HepG2 (cell line): ENCODE data around the gene TRANK1. TPM values are rescaled to one million over a fixed set of nuclear protein-coding genes. Genes with fewer than 3 reads are reported as not detected.

Source experiments
- ATAC-seq: fragments of 200-7000 bp; cut with Tn5 transposase; 3 replicates; pipeline ENCODE4 v1.9.1; 2020; ENCODE audit warnings: mild to moderate bottlenecking, moderate library complexity
- BruUV-seq: library from RNA; stranded (reverse); fragments of 400-500 nt; replicated peaks from 2 replicates; lab custom pipeline; 2021; lab: Mats Ljungman, UMichigan
- CTCF ChIA-PET: fragments of 300-600 bp; formaldehyde crosslinking; extraction: SDS; loops from one replicate; lab custom pipeline; 2021; ENCODE audit warnings: low total read pairs, inconsistent platforms, low intra/inter-chr PET ratio; lab: Yijun Ruan, JAX
- POLR2A ChIA-PET: fragments of 350-600 bp; sonication (Branson Sonifier 250); formaldehyde crosslinking; loops from one replicate; lab custom pipeline; 2020; ENCODE audit warnings: antibody characterized with exemption, inconsistent platforms; lab: Yijun Ruan, JAX
- DNase-seq: peaks from one replicate; pipeline ENCODE4 v3.0.0-alpha.2; 2015; ENCODE audit warnings: low spot score
- FAIRE-seq: peaks from 3 replicates; lab custom pipeline; 2011; peaks lifted over from hg19 to GRCh38; lab: Jason Lieb, UNC
- H2AFZ ChIP-seq: one replicate; pipeline ENCODE4 v1.6.1; 2011; ENCODE audit warnings: low read length, inconsistent platforms
- H3K27ac ChIP-seq: fragments of 300-600 bp; 3 replicates; pipeline ENCODE4 v1.8.0; 2011; ENCODE audit warnings: mixed run types, mild to moderate bottlenecking, mixed read lengths, low read length, inconsistent platforms; ENCODE audit not compliant: insufficient read depth; ENCODE audit errors: extremely low read length
- H3K27me3 ChIP-seq, 2 experiments: fragments of 200-600 bp in 1 of 2; 2 replicates in 1 of 2; 3 replicates in 1 of 2; pipeline versions ENCODE4 v1.6.0 to v1.8.0; 2011; ENCODE audit warnings: low read length in 2 of 2, mild to moderate bottlenecking in 2 of 2, moderate library complexity in 2 of 2, inconsistent platforms in 1 of 2; ENCODE audit not compliant: insufficient read depth in 2 of 2, control insufficient read depth in 1 of 2
- H3K36me3 ChIP-seq, 2 experiments: fragments of 200-600 bp in 1 of 2; replicated peaks in 1 of 2; 2 replicates in 1 of 2; 3 replicates in 1 of 2; pipeline versions ENCODE4 v1.5.1 to v1.8.0; 2011; ENCODE audit warnings: low read length in 2 of 2, inconsistent platforms in 1 of 2; ENCODE audit not compliant: insufficient read depth in 2 of 2, control insufficient read depth in 1 of 2
- H3K4me1 ChIP-seq: 2 replicates; pipeline ENCODE4 v1.5.1; 2012; ENCODE audit warnings: low read length, inconsistent platforms; ENCODE audit not compliant: insufficient read depth
- H3K4me2 ChIP-seq: 2 replicates; pipeline ENCODE4 v1.6.0; 2011; ENCODE audit warnings: low read depth, low read length, inconsistent platforms
- H3K4me3 ChIP-seq, 3 experiments: fragments of 200-600 bp in 1 of 3; sonication (generic), shearing (Covaris generic) in 1 of 3; replicated peaks in 1 of 3; 2 replicates each; pipeline ENCODE4 v1.5.1; 2011 to 2016; ENCODE audit warnings: low read length in 3 of 3, inconsistent platforms in 2 of 3, low read depth in 2 of 3, mild to moderate bottlenecking in 2 of 3, control low read depth in 1 of 3, mixed read lengths in 1 of 3; ENCODE audit not compliant: insufficient read depth in 1 of 3
- H3K79me2 ChIP-seq: one replicate; pipeline ENCODE4 v1.6.1; 2011; ENCODE audit warnings: low read length, inconsistent platforms; ENCODE audit not compliant: insufficient read depth
- H3K9ac ChIP-seq: 2 replicates; pipeline ENCODE4 v1.6.0; 2011; ENCODE audit warnings: mild to moderate bottlenecking, low read depth, low read length, inconsistent platforms; ENCODE audit not compliant: insufficient read depth
- H3K9me3 ChIP-seq: 2 replicates; pipeline ENCODE4 v1.5.1; 2012; ENCODE audit warnings: mild to moderate bottlenecking, low read length
- H4K20me1 ChIP-seq: 2 replicates; pipeline ENCODE4 v1.6.0; 2011; ENCODE audit warnings: inconsistent platforms, mild to moderate bottlenecking, low read length, moderate library complexity; ENCODE audit not compliant: insufficient read depth
- DMAP1 ChIP-seq: IDR thresholded peaks from 2 replicates; pipeline ENCODE4 v1.6.1; 2016
- FOXO1 ChIP-seq: sonication (generic); formaldehyde crosslinking; IDR thresholded peaks from 2 replicates; pipeline ENCODE4 v1.4.0; 2020; ENCODE audit warnings: missing genetic modification reagents
- GFI1 ChIP-seq: sonication (generic); formaldehyde crosslinking; IDR thresholded peaks from 2 replicates; pipeline ENCODE4 v1.5.0; 2020; ENCODE audit warnings: missing genetic modification reagents, mild to moderate bottlenecking, borderline replicate concordance
- GRHL1 ChIP-seq: sonication (generic); formaldehyde crosslinking; conservative IDR thresholded peaks from 2 replicates; pipeline ENCODE4 v1.8.0; 2022; ENCODE audit warnings: missing genetic modification reagents
- PAF1 ChIP-seq: IDR thresholded peaks from 2 replicates; pipeline ENCODE4 v1.6.1; 2016; ENCODE audit warnings: missing genetic modification reagents, missing compliant biosample characterization
- PCBP1 ChIP-seq: fragments of 200-400 bp; formaldehyde crosslinking; IDR thresholded peaks from 2 replicates; pipeline ENCODE4 v1.6.1; 2017; ENCODE audit warnings: mild to moderate bottlenecking, low read depth, low read length, borderline replicate concordance
- RFX1 ChIP-seq: fragments of 450-650 bp; IDR thresholded peaks from 2 replicates; pipeline ENCODE4 v1.6.1; 2017
- ZZZ3 ChIP-seq: sonication (generic); formaldehyde crosslinking; IDR thresholded peaks from 2 replicates; pipeline ENCODE4 v1.4.0; 2020; ENCODE audit warnings: missing genetic modification reagents, mild to moderate bottlenecking, borderline replicate concordance
- WGBS: methylation state at CpG from one replicate; pipeline ENCODE4 v1.1.6; 2017; ENCODE audit warnings: low lambda C conversion rate; 5-methylcytosine and 5-hydroxymethylcytosine counted together
- in situ Hi-C: cut with HindIII; loops from 2 replicates; pipeline ENCODE4 v1.10.0; 2017; ENCODE audit warnings: low pct_unique_long_range_greater_than_20kb; ENCODE audit not compliant: extremely low pct_ligation_motif_present
- intact Hi-C: fragments of 100-400 bp; cut with micrococcal nuclease; formaldehyde crosslinking; loops from one replicate; pipeline ENCODE4 v1.10.0; 2022; ENCODE audit not compliant: unreplicated experiment
- polyA plus RNA-seq, 8 experiments: library from polyadenylated mRNA; depleted of rRNA in 3 of 8; stranded (reverse) in 7 of 8; unstranded in 1 of 8; fragments of >200 nt; fragmentation: Illumina TruSeq in 4 of 8; extraction: Trizol in 4 of 8; gene quantifications; 2 replicates each; pipeline versions ENCODE4 v1.2.1 to v1.2.3, GENCODE V29; 2011 to 2016; ENCODE audit warnings: low read depth in 4 of 8, missing spikeins in 1 of 8, mixed read lengths in 1 of 8; ENCODE audit not compliant: insufficient read depth in 1 of 8
- total RNA-seq, 5 experiments: library from RNA; depleted of rRNA; stranded (reverse); fragments of >200 nt; fragmentation: Illumina TruSeq; extraction: Trizol; gene quantifications; 2 replicates each; pipeline ENCODE4 v1.2.3, GENCODE V29; 2016; ENCODE audit warnings: low read depth in 1 of 5
- TF ChIP-seq, protein P1 (sequence below): sonication (generic); formaldehyde crosslinking; IDR thresholded peaks from 2 replicates; pipeline ENCODE4 v1.4.0; 2020; ENCODE audit warnings: mild to moderate bottlenecking, missing genetic modification reagents

Gene TRANK1
- total and polyA plus RNA-seq, 2 of the 13 experiments (the other 11 are each of a cell fraction or from before 2014, with no cell fraction given), result 0.13 to 0.32 TPM

DNA sequence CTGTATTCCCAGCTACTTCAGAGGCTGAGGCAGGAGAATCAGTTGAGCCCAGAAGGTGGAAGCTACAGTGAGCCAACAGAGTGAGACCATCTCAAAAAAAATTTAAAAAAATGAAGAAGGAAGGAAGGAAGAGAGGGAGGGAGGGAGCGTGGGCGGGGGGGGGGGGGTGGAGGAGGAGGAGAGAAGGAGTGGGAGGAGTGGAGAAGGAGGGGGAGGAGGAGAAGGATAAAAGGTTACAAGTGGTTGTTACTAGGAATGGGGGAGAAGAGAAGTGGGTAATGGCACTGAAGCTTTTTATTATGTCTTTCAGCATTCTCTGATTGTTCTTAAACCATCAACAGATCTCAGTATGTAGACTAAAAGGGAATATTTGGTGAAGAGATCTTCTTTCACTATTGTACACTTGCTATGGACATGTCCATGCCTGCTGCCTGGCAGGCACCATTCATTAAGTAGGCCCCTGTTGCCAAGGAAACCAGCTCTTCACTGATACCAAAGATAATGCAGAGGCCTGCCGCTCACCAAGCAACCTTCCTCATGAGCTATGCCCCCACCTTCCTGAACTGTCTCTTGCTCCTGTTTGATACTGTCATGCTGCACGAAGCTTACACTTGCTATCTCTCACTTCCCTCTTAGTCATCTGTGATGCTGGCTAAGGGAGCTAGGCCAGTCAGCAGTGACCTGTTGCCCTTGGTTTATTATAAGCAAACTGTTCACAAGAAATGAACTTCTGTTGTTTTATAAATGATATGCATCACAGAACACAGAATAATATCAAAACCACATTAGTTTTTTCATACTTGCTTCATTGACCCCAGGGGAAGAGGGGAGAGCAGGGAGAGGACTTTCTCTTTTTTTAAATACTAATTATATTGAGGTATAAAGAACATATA is 24.9 kb upstream of the TRANK1 start:
- Histone ChIP-seq H2AFZ (no peak overlapping the region), H3K79me2 (no peaks in the 10 kb centered on the region), H3K4me3 (no peak overlapping the region), H3K27me3 (no peaks in the 10 kb centered on the region), H3K4me1 (peaks cover 37% of the 10 kb centered on the region), H3K9me3 (no peaks in the 10 kb centered on the region), H3K27ac (no peak overlapping the region), H3K4me2 (no peak overlapping the region), H3K36me3 (no peaks in the 10 kb centered on the region), H3K9ac (no peak overlapping the region), H4K20me1 (no peaks in the 10 kb centered on the region)
- FAIRE-seq (no peak), ATAC-seq (peak; percentile 93), DNase-seq (peak; percentile 73)
- ChIA-PET CTCF (no interaction called here), POLR2A (interaction anchor here (1.2 kb wide), 1 partner anchor 24 kb away, joined by 6 read pairs; the partner anchor contains the start of genes EPM2AIP1 and MLH1)
- intact Hi-C loops, result no loop called here
- in situ Hi-C loops, result loop anchor here (25.0 kb wide), 1 partner anchor 232 kb away; no protein-coding TSS in a partner anchor
- WGBS, result 53% methylated on average over 4 of the region's 4 CpGs
- no TSS peak for BruUV-seq
- TF ChIP-seq, protein P1, sequence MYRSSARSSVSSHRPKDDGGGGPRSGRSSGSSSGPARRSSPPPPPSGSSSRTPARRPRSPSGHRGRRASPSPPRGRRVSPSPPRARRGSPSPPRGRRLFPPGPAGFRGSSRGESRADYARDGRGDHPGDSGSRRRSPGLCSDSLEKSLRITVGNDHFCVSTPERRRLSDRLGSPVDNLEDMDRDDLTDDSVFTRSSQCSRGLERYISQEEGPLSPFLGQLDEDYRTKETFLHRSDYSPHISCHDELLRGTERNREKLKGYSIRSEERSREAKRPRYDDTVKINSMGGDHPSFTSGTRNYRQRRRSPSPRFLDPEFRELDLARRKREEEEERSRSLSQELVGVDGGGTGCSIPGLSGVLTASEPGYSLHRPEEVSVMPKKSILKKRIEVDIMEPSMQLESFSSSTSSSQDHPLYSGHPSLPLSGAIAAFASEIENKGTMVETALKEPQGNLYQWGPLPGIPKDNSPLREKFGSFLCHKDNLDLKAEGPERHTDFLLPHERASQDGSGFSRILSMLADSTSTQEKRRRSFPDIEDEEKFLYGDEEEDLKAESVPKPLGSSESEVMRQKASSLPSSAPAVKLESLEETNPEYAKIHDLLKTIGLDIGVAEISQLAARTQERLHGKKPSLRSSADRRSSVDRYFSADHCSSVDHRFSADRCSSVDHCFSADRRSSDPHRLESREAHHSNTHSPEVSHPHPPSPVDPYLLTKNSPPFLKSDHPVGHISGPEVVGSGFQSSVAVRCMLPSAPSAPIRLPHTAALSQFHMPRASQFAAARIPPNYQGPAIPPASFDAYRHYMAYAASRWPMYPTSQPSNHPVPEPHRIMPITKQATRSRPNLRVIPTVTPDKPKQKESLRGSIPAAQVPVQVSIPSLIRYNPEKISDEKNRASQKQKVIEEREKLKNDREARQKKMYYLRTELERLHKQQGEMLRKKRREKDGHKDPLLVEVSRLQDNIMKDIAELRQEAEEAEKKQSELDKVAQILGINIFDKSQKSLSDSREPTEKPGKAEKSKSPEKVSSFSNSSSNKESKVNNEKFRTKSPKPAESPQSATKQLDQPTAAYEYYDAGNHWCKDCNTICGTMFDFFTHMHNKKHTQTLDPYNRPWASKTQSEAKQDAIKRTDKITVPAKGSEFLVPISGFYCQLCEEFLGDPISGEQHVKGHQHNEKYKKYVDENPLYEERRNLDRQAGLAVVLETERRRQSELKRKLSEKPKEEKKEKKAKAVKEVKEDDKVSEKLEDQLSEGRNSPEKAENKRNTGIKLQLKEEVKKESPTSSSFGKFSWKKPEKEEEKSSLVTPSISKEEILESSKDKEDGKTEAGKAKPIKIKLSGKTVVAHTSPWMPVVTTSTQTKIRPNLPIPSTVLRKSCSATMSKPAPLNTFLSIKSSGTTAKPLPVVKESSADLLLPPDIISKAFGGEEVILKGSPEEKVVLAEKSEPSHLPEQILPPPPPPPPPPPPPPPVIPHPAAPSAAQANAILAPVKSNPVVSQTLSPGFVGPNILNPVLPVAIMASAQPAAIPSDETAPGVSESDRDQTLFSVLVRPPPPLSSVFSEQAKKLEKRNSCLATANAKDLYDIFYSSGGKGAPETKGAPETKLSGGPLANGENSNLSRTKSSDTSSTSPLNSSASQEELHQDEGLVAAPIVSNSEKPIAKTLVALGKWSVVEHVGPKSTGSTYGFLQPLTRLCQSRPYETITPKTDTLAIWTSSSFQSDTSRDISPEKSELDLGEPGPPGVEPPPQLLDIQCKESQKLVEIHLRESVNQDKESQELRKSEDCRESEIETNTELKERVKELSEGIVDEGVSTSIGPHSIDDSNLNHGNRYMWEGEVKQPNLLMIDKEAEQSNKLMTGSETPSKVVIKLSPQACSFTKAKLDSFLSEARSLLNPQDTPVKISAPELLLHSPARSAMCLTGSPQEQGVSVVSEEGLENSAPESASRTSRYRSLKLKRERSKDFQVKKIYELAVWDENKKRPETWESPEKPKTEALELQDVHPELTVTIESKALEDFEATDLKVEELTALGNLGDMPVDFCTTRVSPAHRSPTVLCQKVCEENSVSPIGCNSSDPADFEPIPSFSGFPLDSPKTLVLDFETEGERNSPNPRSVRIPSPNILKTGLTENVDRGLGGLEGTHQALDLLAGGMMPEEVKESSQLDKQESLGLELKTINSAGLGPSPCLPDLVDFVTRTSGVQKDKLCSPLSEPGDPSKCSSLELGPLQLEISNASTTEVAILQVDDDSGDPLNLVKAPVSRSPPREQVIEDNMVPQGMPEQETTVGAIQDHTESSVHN (CRISPR knock-in tag), result no peak
- no peak for TF ChIP-seq ZZZ3 (CRISPR knock-in tag)
- no peak for TF ChIP-seq DMAP1
- TF ChIP-seq RFX1, result peak; percentile 68
- TF ChIP-seq GFI1 (CRISPR knock-in tag), result no peak
- no peak for TF ChIP-seq PAF1 (CRISPR knock-in tag)
- no peak for TF ChIP-seq PCBP1
- TF ChIP-seq GRHL1 (CRISPR knock-in tag), result no peak
- TF ChIP-seq FOXO1, result no peak
